GM06990 (cell line): ENCODE data around the gene MEF2D.

Experiments
- DNase-seq: peaks from one replicate; pipeline ENCODE4 v3.0.0-alpha.2; 2011; ENCODE audit not compliant: insufficient read length; ENCODE audit errors: extremely low read depth
- H3K27me3 ChIP-seq: replicated peaks from 2 replicates; pipeline ENCODE4 v1.6.0; 2011; ENCODE audit warnings: low read length; ENCODE audit not compliant: control insufficient read depth, insufficient read depth
- H3K36me3 ChIP-seq: 2 replicates; pipeline ENCODE4 v1.5.1; 2011; ENCODE audit warnings: low read length; ENCODE audit not compliant: control insufficient read depth, insufficient read depth
- H3K4me3 ChIP-seq: replicated peaks from 2 replicates; pipeline ENCODE4 v1.5.1; 2011; ENCODE audit warnings: low read depth, mild to moderate bottlenecking, control low read depth, low read length
- TF ChIP-seq, protein P1 (sequence below): IDR thresholded peaks from 2 replicates; pipeline ENCODE4 v1.5.1; 2011; ENCODE audit warnings: low read length, control low read depth, mild to moderate bottlenecking, inconsistent platforms; ENCODE audit not compliant: insufficient read depth, poor library complexity, severe bottlenecking

Gene MEF2D

DNA sequence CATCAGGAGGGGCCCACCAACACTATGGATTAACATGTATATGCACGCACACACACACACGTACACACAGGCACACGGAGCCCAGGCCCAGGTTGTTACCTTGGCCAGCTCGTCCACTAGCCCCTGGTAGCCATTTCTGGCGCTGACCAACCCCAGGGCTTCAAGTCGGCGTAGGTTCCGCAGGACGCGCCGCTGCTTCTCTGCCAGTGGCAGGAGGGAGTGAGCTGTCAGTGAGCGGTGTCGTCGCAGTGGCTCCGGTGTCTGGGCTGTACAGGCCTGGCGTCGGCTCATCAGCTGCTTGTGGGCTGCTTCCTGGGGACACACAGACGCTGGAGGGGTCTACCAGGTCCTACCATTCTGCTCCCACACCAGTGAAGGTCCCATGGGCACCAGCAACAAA lies 29.4 kb upstream of the MEF2D start:
- TF ChIP-seq, protein P1, sequence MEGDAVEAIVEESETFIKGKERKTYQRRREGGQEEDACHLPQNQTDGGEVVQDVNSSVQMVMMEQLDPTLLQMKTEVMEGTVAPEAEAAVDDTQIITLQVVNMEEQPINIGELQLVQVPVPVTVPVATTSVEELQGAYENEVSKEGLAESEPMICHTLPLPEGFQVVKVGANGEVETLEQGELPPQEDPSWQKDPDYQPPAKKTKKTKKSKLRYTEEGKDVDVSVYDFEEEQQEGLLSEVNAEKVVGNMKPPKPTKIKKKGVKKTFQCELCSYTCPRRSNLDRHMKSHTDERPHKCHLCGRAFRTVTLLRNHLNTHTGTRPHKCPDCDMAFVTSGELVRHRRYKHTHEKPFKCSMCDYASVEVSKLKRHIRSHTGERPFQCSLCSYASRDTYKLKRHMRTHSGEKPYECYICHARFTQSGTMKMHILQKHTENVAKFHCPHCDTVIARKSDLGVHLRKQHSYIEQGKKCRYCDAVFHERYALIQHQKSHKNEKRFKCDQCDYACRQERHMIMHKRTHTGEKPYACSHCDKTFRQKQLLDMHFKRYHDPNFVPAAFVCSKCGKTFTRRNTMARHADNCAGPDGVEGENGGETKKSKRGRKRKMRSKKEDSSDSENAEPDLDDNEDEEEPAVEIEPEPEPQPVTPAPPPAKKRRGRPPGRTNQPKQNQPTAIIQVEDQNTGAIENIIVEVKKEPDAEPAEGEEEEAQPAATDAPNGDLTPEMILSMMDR = no peak
- H3K27me3 ChIP-seq = no peaks in the 10 kb centered on the region
- DNase-seq = no peak
- no peak overlapping the region for H3K4me3 ChIP-seq
- peaks cover 6% of the 10 kb centered on the region for H3K36me3 ChIP-seq

DNA sequence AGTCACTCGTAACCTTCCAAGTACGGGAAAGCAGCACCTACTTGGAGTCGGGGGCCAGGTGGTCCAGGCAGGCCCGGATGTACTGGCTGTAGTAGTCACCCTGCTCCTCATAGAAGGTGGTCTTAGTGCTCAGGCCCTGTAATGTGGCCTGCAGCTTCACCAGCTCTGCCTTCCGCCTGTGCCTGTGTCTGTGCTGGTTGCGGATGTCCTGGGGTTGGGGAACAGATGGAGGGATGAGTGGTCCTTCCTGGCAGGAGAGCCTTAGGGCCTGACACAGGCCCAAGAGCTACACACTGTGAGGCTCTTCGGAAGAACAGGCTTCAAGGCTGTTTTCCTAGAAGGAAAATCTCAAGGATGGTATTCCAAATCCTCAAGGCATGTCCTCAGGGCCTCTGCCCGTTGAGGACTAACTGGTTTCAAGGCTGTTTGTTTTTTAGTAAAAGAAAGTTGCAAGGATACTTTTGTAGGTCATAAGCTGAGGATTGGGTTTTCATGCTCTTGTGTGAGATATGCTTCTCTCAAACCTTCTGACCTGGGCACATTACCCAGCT lies 28.4 kb upstream of the MEF2D start:
- TF ChIP-seq, protein P1 = no peak
- DNase-seq = no peak
- Histone ChIP-seq H3K36me3 (peaks cover 6% of the 10 kb centered on the region), H3K4me3 (no peak overlapping the region), H3K27me3 (no peaks in the 10 kb centered on the region)

DNA sequence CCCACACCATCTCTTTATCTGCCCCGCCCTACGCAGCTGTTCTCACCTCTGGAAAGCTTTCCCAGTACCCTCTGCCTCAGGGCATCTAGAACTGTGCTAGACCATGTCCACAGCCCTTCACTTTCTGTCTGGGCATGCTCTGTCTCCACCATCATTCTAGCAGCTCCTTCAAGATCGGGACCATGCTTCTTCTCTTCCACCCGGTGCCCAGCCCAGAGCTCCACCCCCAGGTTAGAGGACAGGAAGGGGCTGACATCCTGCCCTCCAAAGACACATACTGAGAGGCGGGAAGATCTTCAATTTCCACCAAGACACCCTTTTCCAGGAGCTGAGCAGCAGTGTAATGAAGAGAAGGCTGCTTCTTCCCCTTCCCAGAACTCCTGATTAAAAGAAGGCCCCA lies 27.7 kb upstream of the MEF2D start:
- Histone ChIP-seq H3K36me3 (peaks cover 6% of the 10 kb centered on the region), H3K27me3 (no peaks in the 10 kb centered on the region), H3K4me3 (no peak overlapping the region)
- no peak for DNase-seq
- TF ChIP-seq, protein P1 = no peak

DNA sequence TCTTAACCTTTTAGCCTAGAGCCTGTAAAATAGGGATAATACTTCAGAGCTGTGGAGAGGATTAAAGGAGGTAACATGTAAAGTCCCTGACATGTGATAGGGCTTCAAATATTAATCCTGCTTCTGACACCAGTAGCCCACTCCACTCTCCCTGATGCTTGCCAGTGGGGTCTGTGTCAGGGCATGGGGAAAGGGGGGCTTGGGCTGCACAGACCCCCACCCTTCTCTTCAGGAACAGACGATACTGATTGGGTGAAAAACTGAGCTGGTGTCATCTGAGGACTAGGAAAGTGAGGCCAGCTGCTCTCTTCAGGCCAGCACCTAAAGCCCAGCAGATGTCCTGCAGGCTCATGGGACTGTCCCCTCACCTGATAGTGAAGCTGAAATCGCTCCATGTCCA lies 27.0 kb upstream of the MEF2D start:
- no peak for DNase-seq
- H3K36me3 ChIP-seq = peaks cover 6% of the 10 kb centered on the region
- TF ChIP-seq, protein P1 = no peak
- no peaks in the 10 kb centered on the region for H3K27me3 ChIP-seq
- H3K4me3 ChIP-seq = no peak overlapping the region

DNA sequence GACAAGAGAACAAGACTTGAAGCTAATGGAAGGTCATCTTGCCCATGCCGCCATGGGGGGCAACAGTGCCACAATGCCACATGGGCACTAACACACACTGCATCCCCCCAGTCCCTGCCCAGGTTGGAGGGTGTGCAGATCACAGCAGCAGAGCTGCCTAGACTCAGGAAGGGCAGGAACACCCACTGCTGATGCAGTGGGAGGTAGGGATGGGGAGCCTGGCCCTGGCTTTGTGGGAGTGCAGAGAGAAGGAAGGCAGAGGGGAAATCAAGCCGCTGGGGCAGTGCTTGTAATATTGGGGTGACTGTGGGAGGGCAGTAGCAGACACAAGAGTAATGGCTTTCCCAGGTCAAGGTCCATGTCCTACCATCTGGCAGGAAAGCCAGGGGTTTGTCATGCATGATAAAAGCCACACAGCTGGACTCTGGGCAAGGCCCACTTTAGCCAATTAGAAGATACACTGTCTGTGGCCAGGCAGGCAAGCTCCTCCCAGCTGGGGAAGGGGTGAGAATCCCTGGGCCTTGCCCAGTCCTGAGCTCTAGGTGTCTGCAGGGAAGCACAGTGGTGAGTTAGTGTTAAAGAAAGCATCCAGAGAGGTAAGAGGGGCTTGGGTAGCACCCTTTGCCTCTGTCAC lies 25.4 kb upstream of the MEF2D start:
- TF ChIP-seq, protein P1 = no peak
- Histone ChIP-seq H3K27me3 (no peaks in the 10 kb centered on the region), H3K4me3 (no peak overlapping the region), H3K36me3 (peaks cover 6% of the 10 kb centered on the region)
- no peak for DNase-seq
